ENCODE measurements around the gene KLK10.

DNA sequence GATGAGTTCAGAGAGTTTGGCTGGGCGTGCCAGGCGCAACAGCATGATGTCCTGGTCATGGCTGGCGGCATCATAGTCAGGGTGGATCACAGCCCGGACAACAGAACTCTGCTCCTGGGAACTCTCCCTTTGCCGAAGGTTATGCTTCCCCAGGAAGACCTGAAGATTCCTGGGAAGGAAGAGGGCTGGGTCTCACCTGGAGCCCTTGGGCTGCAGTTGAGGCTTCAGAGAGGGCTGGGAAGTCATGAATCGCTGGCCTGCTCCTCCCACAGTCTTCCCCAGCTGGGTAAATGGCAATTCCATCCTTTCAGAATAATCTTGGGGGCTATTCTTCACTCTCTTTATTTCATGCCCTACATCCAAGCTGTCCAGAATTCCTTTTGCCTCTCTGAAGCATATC is 56.1 kb downstream of the KLK10 start:
- TF ChIP-seq, protein P1, sequence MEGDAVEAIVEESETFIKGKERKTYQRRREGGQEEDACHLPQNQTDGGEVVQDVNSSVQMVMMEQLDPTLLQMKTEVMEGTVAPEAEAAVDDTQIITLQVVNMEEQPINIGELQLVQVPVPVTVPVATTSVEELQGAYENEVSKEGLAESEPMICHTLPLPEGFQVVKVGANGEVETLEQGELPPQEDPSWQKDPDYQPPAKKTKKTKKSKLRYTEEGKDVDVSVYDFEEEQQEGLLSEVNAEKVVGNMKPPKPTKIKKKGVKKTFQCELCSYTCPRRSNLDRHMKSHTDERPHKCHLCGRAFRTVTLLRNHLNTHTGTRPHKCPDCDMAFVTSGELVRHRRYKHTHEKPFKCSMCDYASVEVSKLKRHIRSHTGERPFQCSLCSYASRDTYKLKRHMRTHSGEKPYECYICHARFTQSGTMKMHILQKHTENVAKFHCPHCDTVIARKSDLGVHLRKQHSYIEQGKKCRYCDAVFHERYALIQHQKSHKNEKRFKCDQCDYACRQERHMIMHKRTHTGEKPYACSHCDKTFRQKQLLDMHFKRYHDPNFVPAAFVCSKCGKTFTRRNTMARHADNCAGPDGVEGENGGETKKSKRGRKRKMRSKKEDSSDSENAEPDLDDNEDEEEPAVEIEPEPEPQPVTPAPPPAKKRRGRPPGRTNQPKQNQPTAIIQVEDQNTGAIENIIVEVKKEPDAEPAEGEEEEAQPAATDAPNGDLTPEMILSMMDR (IDR thresholded peaks at IDR 0.05): no peak
- no peak for TF ChIP-seq POLR2A (IDR thresholded peaks at IDR 0.05)
